Measurements from ENCODE around the gene PRDM5. TPM values are rescaled to one million over a fixed set of nuclear protein-coding genes. Genes with fewer than 3 reads are reported as not detected.
"Not testable (repeated sequence)": the region's sequence is repeated elsewhere in the genome, so short reads cannot be mapped to it uniquely, and the experiment has no call there.

PRDM5 gene
- total RNA-seq, 1 donor from 2014 or later = 21.9 TPM

- H3K9me3 Mint-ChIP-seq = peaks cover 10% of the 10 kb centered on the region
- H3K4me1 Mint-ChIP-seq = peaks cover 20% of the 10 kb centered on the region
- H3K36me3 Mint-ChIP-seq (ENCODE audit: low read depth) = peaks cover 23% of the 10 kb centered on the region
- no peak overlapping the region for H3K27ac Mint-ChIP-seq (ENCODE audit: unreplicated experiment)
- no peaks in the 10 kb centered on the region for H3K27me3 Mint-ChIP-seq (ENCODE audit: low read depth)
- DNase-seq (ENCODE audit: low read depth, low spot score) = no peak
- no peak for TF ChIP-seq CTCF (conservative IDR thresholded peaks at IDR 0.05)
- no peak overlapping the region for H3K4me3 Mint-ChIP-seq
These were observed 167.9 kb downstream of the PRDM5 start for GRCh38 chr4:120754590-120754989.

GRCh38 chr4:120753854-120754253 lies 168.7 kb downstream of the PRDM5 start:
- DNase-seq (ENCODE audit: low read depth, low spot score) = no peak
- Mint-ChIP-seq H3K4me1 (peaks cover 20% of the 10 kb centered on the region), H3K36me3 (ENCODE audit: low read depth) (peaks cover 26% of the 10 kb centered on the region), H3K9me3 (peaks cover 10% of the 10 kb centered on the region), H3K27ac (ENCODE audit: unreplicated experiment) (no peak overlapping the region), H3K4me3 (no peak overlapping the region), H3K27me3 (ENCODE audit: low read depth) (no peaks in the 10 kb centered on the region)
- no peak for TF ChIP-seq CTCF (conservative IDR thresholded peaks at IDR 0.05)

- no peak for TF ChIP-seq CTCF (conservative IDR thresholded peaks at IDR 0.05)
- peaks cover 7% of the 10 kb centered on the region for H3K9me3 Mint-ChIP-seq
- no peak overlapping the region for H3K4me3 Mint-ChIP-seq
- no peak for DNase-seq (ENCODE audit: low read depth, low spot score)
- H3K27me3 Mint-ChIP-seq (ENCODE audit: low read depth) = no peaks in the 10 kb centered on the region
- H3K27ac Mint-ChIP-seq (ENCODE audit: unreplicated experiment) = no peak overlapping the region
- H3K4me1 Mint-ChIP-seq = peaks cover 14% of the 10 kb centered on the region
- peaks cover 24% of the 10 kb centered on the region for H3K36me3 Mint-ChIP-seq (ENCODE audit: low read depth)
These were observed 172.4 kb downstream of the PRDM5 start for GRCh38 chr4:120750152-120750525.

GRCh38 chr4:120749445-120750151 lies 172.9 kb downstream of the PRDM5 start:
- Mint-ChIP-seq H3K4me3 (no peak overlapping the region), H3K27me3 (ENCODE audit: low read depth) (no peaks in the 10 kb centered on the region), H3K27ac (ENCODE audit: unreplicated experiment) (no peak overlapping the region), H3K4me1 (peaks cover 12% of the 10 kb centered on the region), H3K36me3 (ENCODE audit: low read depth) (peaks cover 24% of the 10 kb centered on the region), H3K9me3 (peaks cover 7% of the 10 kb centered on the region)
- DNase-seq (ENCODE audit: low read depth, low spot score) = no peak
- TF ChIP-seq CTCF (conservative IDR thresholded peaks at IDR 0.05) = no peak

- H3K27me3 Mint-ChIP-seq (ENCODE audit: low read depth); H3K4me3 Mint-ChIP-seq; H3K27ac Mint-ChIP-seq (ENCODE audit: unreplicated experiment); DNase-seq (ENCODE audit: low read depth, low spot score); H3K4me1 Mint-ChIP-seq; H3K9me3 Mint-ChIP-seq: not testable (repeated sequence)
- peaks cover 19% of the 10 kb centered on the region for H3K36me3 Mint-ChIP-seq (ENCODE audit: low read depth)
These were observed 180.9 kb downstream of the PRDM5 start for GRCh38 chr4:120741636-120742035.

GRCh38 chr4:120736312-120736711 lies 186.2 kb downstream of the PRDM5 start:
- Mint-ChIP-seq H3K36me3 (ENCODE audit: low read depth) (peaks cover 12% of the 10 kb centered on the region), H3K27me3 (ENCODE audit: low read depth) (no peaks in the 10 kb centered on the region), H3K4me3 (no peak overlapping the region), H3K27ac (ENCODE audit: unreplicated experiment) (no peak overlapping the region), H3K4me1 (peaks cover 3% of the 10 kb centered on the region), H3K9me3 (no peaks in the 10 kb centered on the region)
- DNase-seq (ENCODE audit: low read depth, low spot score) = no peak
- TF ChIP-seq CTCF (conservative IDR thresholded peaks at IDR 0.05) = no peak

Data from neural crest cell (in vitro differentiated cells).